Suppressor macrophage treated with lipopolysaccharide for 1 hour (primary cell): ENCODE measurements around the gene ARFGAP2.
A peak's percentile ranks its signal among the peaks of the same experiment; 100 is the strongest.

ENCODE experiments used
- DNase-seq, 3 donors: peaks; one replicate each; pipeline ENCODE4 v3.0.0-alpha.2; 2020 to 2022

ARFGAP2 gene

GRCh38 chr11:47166368-47166767 lies 10.3 kb downstream of the ARFGAP2 start:
- no peak for DNase-seq

- DNase-seq: no peak
Observed at GRCh38 chr11:47165253-47165840, 11.3 kb downstream of the ARFGAP2 start.

- DNase-seq: no peak
Observed at GRCh38 chr11:47164321-47164720, 12.4 kb downstream of the ARFGAP2 start.

- DNase-seq: no peak
Observed at GRCh38 chr11:47163898-47164297, 12.8 kb downstream of the ARFGAP2 start.

GRCh38 chr11:47163193-47163592 lies 13.5 kb downstream of the ARFGAP2 start:
- no peak for DNase-seq

- no peak for DNase-seq
Observed at GRCh38 chr11:47162426-47162825, 14.3 kb downstream of the ARFGAP2 start.

GRCh38 chr11:47161890-47162289 lies 14.8 kb downstream of the ARFGAP2 start:
- DNase-seq: no peak

GRCh38 chr11:47161134-47161854 lies 15.4 kb downstream of the ARFGAP2 start:
- DNase-seq: peak; percentile 76 to 82 (median 77)

GRCh38 chr11:47160753-47161133 lies 15.9 kb downstream of the ARFGAP2 start:
- no peak for DNase-seq

- DNase-seq: no peak
Observed at GRCh38 chr11:47158242-47158641, 18.4 kb downstream of the ARFGAP2 start.

GRCh38 chr11:47157805-47158204 lies 18.9 kb downstream of the ARFGAP2 start:
- DNase-seq: no peak

GRCh38 chr11:47156951-47157350 lies 19.7 kb downstream of the ARFGAP2 start:
- DNase-seq: no peak

- no peak for DNase-seq
Observed at GRCh38 chr11:47156333-47156732, 20.3 kb downstream of the ARFGAP2 start.

GRCh38 chr11:47155879-47156278 lies 20.8 kb downstream of the ARFGAP2 start:
- no peak for DNase-seq

GRCh38 chr11:47154616-47155570 lies 21.8 kb downstream of the ARFGAP2 start:
- DNase-seq: no peak

- peak; percentile 76 to 83 (median 81) for DNase-seq
Observed at GRCh38 chr11:47152953-47153950, 23.4 kb downstream of the ARFGAP2 start.

- peak in 1 of 3 donors; percentile 14 for DNase-seq
Observed at GRCh38 chr11:47152126-47152952, 24.3 kb downstream of the ARFGAP2 start.

GRCh38 chr11:47149782-47150181 lies 26.9 kb downstream of the ARFGAP2 start:
- DNase-seq: no peak

- DNase-seq: no peak
Observed at GRCh38 chr11:47148903-47149531, 27.7 kb downstream of the ARFGAP2 start.

- no peak for DNase-seq
Observed at GRCh38 chr11:47148270-47148669, 28.4 kb downstream of the ARFGAP2 start.

GRCh38 chr11:47147681-47148080 lies 29.0 kb downstream of the ARFGAP2 start:
- DNase-seq: no peak
